Heart right ventricle (tissue), 16 donors: Measurements from ENCODE around the gene ACKR3. TPM values are rescaled to one million over a fixed set of nuclear protein-coding genes. Genes with fewer than 3 reads are reported as not detected.

Experiments
- ATAC-seq, 8 donors: fragments of 200-7000 bp; cut with Tn5 transposase; one replicate each; pipeline ENCODE4 v1.9.1; 2020; ENCODE audit warnings: mild to moderate bottlenecking in 8 of 8, moderate library complexity in 8 of 8, moderate number of reproducible peaks in 1 of 8
- DNase-seq, 2 donors: peaks; one replicate each; pipeline ENCODE4 v3.0.0-alpha.2; 2020
- H3K27ac ChIP-seq, 10 donors: fragments of 200-600 bp; sonication (generic) in 2 of 10; one replicate each; pipeline versions ENCODE4 v1.5.0 to v1.8.0; 2020 to 2022; ENCODE audit warnings: mild to moderate bottlenecking in 3 of 10
- H3K27me3 ChIP-seq, 7 donors: fragments of 200-600 bp; one replicate each; pipeline ENCODE4 v1.8.0; 2021 to 2022; ENCODE audit warnings: mild to moderate bottlenecking in 2 of 7
- H3K36me3 ChIP-seq, 9 donors: fragments of 200-600 bp; sonication (generic) in 1 of 9; one replicate each; pipeline versions ENCODE4 v1.5.0 to v1.8.0; 2020 to 2022; ENCODE audit warnings: mild to moderate bottlenecking in 2 of 9
- H3K4me1 ChIP-seq, 9 donors: fragments of 200-600 bp; sonication (generic) in 1 of 9; one replicate each; pipeline versions ENCODE4 v1.5.0 to v1.8.0; 2020 to 2022; ENCODE audit warnings: mild to moderate bottlenecking in 4 of 9
- H3K4me3 ChIP-seq, 10 donors: fragments of 200-600 bp; sonication (generic) in 2 of 10; one replicate each; pipeline versions ENCODE4 v1.5.0 to v1.8.0; 2020 to 2022; ENCODE audit warnings: mild to moderate bottlenecking in 7 of 10, moderate library complexity in 2 of 10
- H3K9me3 ChIP-seq, 11 donors: fragments of 200-600 bp in 10 of 11; sonication (generic) in 2 of 11; one replicate each; pipeline versions ENCODE4 v1.5.0 to v1.8.0; 2013 to 2022; ENCODE audit warnings: mild to moderate bottlenecking in 2 of 11, control low read depth in 1 of 11, moderate library complexity in 1 of 11
- CTCF ChIP-seq, 9 donors: fragments of 200-600 bp; sonication (generic) in 2 of 9; IDR thresholded peaks; one replicate each; pipeline versions ENCODE4 v1.5.0 to v1.8.0; 2021 to 2022; ENCODE audit warnings: antibody characterized with exemption in 9 of 9, mild to moderate bottlenecking in 5 of 9, moderate library complexity in 1 of 9
- WGBS, 2 donors: extraction: QIAGEN DNeasy Blood & Tissue Kit; methylation state at CpG; one replicate each; pipeline ENCODE4 v1.1.7; 2013; ENCODE audit warnings: inconsistent platforms in 1 of 2; 5-methylcytosine and 5-hydroxymethylcytosine counted together
- intact Hi-C, 10 donors: fragments of 100-400 bp; cut with DNase I; formaldehyde crosslinking; loops; one replicate each; pipeline versions ENCODE4 v1.11.1 to v1.14.2; 2022
- long read RNA-seq, 3 donors: library from polyadenylated mRNA; unstranded; transcript quantifications; one replicate each; pipeline ENCODE4 v2.0.0, GENCODE V29; 2020 to 2021
- polyA plus RNA-seq, 2 donors: library from polyadenylated mRNA; stranded (reverse); fragments of 200-250 nt; gene quantifications; one replicate each; pipeline ENCODE4 v1.2.3, GENCODE V29; 2013
- total RNA-seq, 10 donors: library from RNA; stranded (reverse); fragmentation: NEBNext Ultra II Directional in 3 of 10; extraction: Animal tissue kit (Norgen Biotek cat#: 25700) in 3 of 10; gene quantifications; one replicate each; pipeline versions ENCODE4 v1.2.1 to v1.2.4, GENCODE V29; 2021 to 2023
- donor health status: Arrhythmogenic right ventricular cardiomyopathy.
- donor health status: ischemic (EF 13 %, LVEDD 7.1; RV severe dilation, severe dysfunction).
- donor health status: healthy with polysubstance abuse.
- donor health status: DM: no; HTN: yes; CAD: no.
- donor health status: DM: no; HTN: no; CAD: no.
- donor health status: ischemic (EF 25% LVEDD 6.9; RV normal size, moderate dysfunction).
- donor health status: ischemic (EF 25% LVEDD 5.7; RV mildly dilated, moderate dysfunction).
- donor health status: healthy.
- donor health status: DM: yes; HTN: yes; CAD: no.
- donor health status: Ischemic cardiomyopathy.
- donor health status: ischemic (EF 35%, LVEDD 5.7; RV mildly dilated, moderate dysfunction).
- donor health status: nonischemic (EF 11% LVEDD 7.7; RV severe dilation, severe dysfunction).
- donor health status: DM: yes; HTN: yes; CAD: no.
- donor health status: PGD.
- donor health status: ischemic (EF 29% LVEDD 5.4; RV normal size, mild dysfunction).
- donor health status: nonischemic (EF 23%, LVEDD 6.1; RV moderate dilation, normal function).

Gene ACKR3
- total RNA-seq (100 to 1,000 TPM in 1 of 10 donors, 10 to 100 TPM in 9; 17.7 to 102 (median 49.3) TPM), polyA plus RNA-seq (10 to 100 TPM; 18.5 to 23.2 TPM)
- long read RNA-seq, donor 1, transcript ACKR3-201 (2 exons, 2,203 nt) = major isoform, 8 of 24 reads
- long read RNA-seq, donor 1, partial matches to known transcripts = 4 of 24 reads
- long read RNA-seq, donor 1, other reads (novel, unspliced or antisense) = 9 of 24 reads
- long read RNA-seq, donor 2, transcript ACKR3-202 (2 exons, 713 nt) = major isoform, 13 of 34 reads
- long read RNA-seq, donor 2, transcript ACKR3-201 (2 exons, 2,203 nt) = minor isoform, 7 of 34 reads
- long read RNA-seq, donor 2, partial matches to known transcripts = 10 of 34 reads
- long read RNA-seq, donor 2, other reads (novel, unspliced or antisense) = 4 of 34 reads
- long read RNA-seq, donor 3, transcript ACKR3-201 (2 exons, 2,203 nt) = major isoform, 58 of 115 reads
- long read RNA-seq, donor 3, transcript ACKR3-202 (2 exons, 713 nt) = minor isoform, 19 of 115 reads
- long read RNA-seq, donor 3, partial matches to known transcripts = 27 of 115 reads
- long read RNA-seq, donor 3, other reads (novel, unspliced or antisense) = 11 of 115 reads

- H3K36me3 ChIP-seq = peaks cover 0 to 6% (median 0%) of the 10 kb centered on the region in 9 donors
- H3K27ac ChIP-seq = peak within 1 kb of the TSS; percentile 17 to 98 (median 94)
- peaks cover 0 to 6% (median 0%) of the 10 kb centered on the region in 7 donors for H3K27me3 ChIP-seq
- intact Hi-C loops = loop anchor here in 9 of 10 donors (2.0 to 10.0 kb wide), 12 partner anchors 55 to 458 kb away; no protein-coding TSS in a partner anchor
- ATAC-seq (peak; percentile 66 to 89 (median 84)), DNase-seq (peak; percentile 75 to 86)
- H3K4me3 ChIP-seq = peak within 1 kb of the TSS; percentile 38 to 73 (median 60)
- TF ChIP-seq CTCF (IDR thresholded peaks at IDR 0.05) = peak in 8 of 9 donors; percentile 14 to 69 (median 47)
- 2% methylated on average over 10 of the region's 10 CpGs for WGBS, 2 donors
- peaks cover 4 to 75% (median 53%) of the 10 kb centered on the region in 9 donors for H3K4me1 ChIP-seq
- H3K9me3 ChIP-seq = no peaks in the 10 kb centered on the region
Measured at GRCh38 chr2:236569573-236569973, at the start of gene ACKR3. Gene ACKR3, plus strand, starts transcription at chr2:236569825. Its CDS starts 10,641 bp downstream, at chr2:236580466.

GRCh38 chr2:236521556-236521955 is 48.1 kb upstream of the ACKR3 start:
- Histone ChIP-seq H3K4me3 (no peak overlapping the region), H3K4me1 (peaks cover 0 to 15% (median 6%) of the 10 kb centered on the region in 9 donors), H3K27ac (no peak overlapping the region), H3K27me3 (no peaks in the 10 kb centered on the region), H3K9me3 (no peaks in the 10 kb centered on the region), H3K36me3 (no peaks in the 10 kb centered on the region)
- TF ChIP-seq CTCF (IDR thresholded peaks at IDR 0.05) = no peak
- intact Hi-C loops = no loop called here
- ATAC-seq = no peak
- DNase-seq = no peak

GRCh38 chr2:236523249-236523648 is 46.4 kb upstream of the ACKR3 start:
- DNase-seq = no peak
- no peak for TF ChIP-seq CTCF (IDR thresholded peaks at IDR 0.05)
- Histone ChIP-seq H3K4me1 (peaks cover 0 to 4% (median 0%) of the 10 kb centered on the region in 9 donors), H3K27me3 (no peaks in the 10 kb centered on the region), H3K36me3 (no peaks in the 10 kb centered on the region), H3K9me3 (no peaks in the 10 kb centered on the region), H3K4me3 (no peak overlapping the region), H3K27ac (no peak overlapping the region)
- intact Hi-C loops = no loop called here
- no peak for ATAC-seq

GRCh38 chr2:236525411-236525997 is 44.1 kb upstream of the ACKR3 start:
- H3K4me3 ChIP-seq = no peak overlapping the region
- H3K9me3 ChIP-seq = no peaks in the 10 kb centered on the region
- no peak for TF ChIP-seq CTCF (IDR thresholded peaks at IDR 0.05)
- intact Hi-C loops = no loop called here
- no peaks in the 10 kb centered on the region for H3K27me3 ChIP-seq
- no peak overlapping the region for H3K27ac ChIP-seq
- DNase-seq (no peak), ATAC-seq (peak in 1 of 8 donors; percentile 22)
- WGBS, 2 donors = 91 to 94% methylated on average over 8 of the region's 8 CpGs
- H3K36me3 ChIP-seq = no peaks in the 10 kb centered on the region
- peaks cover 0 to 3% (median 0%) of the 10 kb centered on the region in 9 donors for H3K4me1 ChIP-seq
